ENCODE data around the gene RAC3.

- no peak for TF ChIP-seq CTCF (IDR thresholded peaks at IDR 0.05; ENCODE audit: control extremely low read depth in 1 of 3, insufficient read depth in 1 of 3, low read depth in 1 of 3, low read length in 3 of 3)
- TF ChIP-seq, protein P1, sequence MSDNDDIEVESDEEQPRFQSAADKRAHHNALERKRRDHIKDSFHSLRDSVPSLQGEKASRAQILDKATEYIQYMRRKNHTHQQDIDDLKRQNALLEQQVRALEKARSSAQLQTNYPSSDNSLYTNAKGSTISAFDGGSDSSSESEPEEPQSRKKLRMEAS (IDR thresholded peaks at IDR 0.05), result no peak
- no peak for TF ChIP-seq SP1 (IDR thresholded peaks at IDR 0.05; ENCODE audit: low read depth, low read length)
- no peak for TF ChIP-seq PHF8 (conservative IDR thresholded peaks at IDR 0.05; ENCODE audit: low read depth, low read length)
- TF ChIP-seq POLR2A (IDR thresholded peaks at IDR 0.05; ENCODE audit: control extremely low read depth in 1 of 2, low read depth in 2 of 2, low read length in 2 of 2), result no peak
- TF ChIP-seq YY1 (IDR thresholded peaks at IDR 0.05; ENCODE audit: low read depth, low read length), result no peak
- TF ChIP-seq GABPA (IDR thresholded peaks at IDR 0.05; ENCODE audit: borderline replicate concordance, insufficient read depth, low read length), result no peak
- no peak for TF ChIP-seq POLR2AphosphoS5 (IDR thresholded peaks at IDR 0.05; ENCODE audit: low read depth, low read length)
- TF ChIP-seq SP4 (IDR thresholded peaks at IDR 0.05; ENCODE audit: low read length), result no peak
Observed at GRCh38 chr17:82050152-82050760, 18.8 kb downstream of the RAC3 start.

All from H1 (cell line).